Activated CD4-positive, CD25-positive, alpha-beta regulatory T cell (primary cell): ENCODE measurements around the gene FBLN1.
A peak's percentile ranks its signal among the peaks of the same experiment; 100 is the strongest.

Experiments used
- DNase-seq, 4 experiments: peaks; one replicate each; lab custom pipeline; 2025; lab: John Stamatoyannopoulos, UW

The FBLN1 gene

DNA sequence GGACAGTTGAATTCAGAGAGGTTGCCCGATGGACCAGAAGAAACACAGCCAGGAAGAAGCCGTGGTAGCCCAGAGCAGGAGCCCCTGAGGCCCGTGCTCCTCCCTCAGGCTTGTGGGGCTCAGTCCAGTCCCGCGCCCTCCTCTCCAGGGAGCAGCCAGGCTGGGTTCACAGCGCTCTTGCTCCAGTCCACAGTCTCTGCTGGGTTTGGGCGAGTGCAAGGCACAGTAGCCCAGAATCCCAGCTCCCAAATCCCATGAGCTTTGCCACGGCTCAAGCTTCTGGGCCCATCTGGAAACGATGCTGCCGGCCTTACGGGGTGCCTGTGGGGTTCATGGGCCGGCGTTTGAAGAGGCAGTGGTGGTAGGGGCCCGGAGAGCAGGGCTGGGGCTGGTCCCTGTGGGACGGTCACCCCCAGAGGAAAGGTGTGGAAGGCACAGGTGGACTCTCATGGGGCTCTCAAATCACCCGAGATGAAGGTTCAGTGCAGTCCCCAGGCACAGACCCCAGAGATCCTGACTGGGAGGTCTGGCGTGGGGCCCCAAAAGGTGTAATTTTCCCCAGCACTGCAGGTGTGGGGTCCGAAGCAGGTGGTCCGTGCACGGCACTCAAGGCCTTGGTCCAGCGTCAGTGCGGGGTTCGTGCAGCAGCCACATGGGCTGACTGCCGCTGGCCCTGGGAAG is 138.4 kb downstream of the FBLN1 start:
- no peak for DNase-seq

DNA sequence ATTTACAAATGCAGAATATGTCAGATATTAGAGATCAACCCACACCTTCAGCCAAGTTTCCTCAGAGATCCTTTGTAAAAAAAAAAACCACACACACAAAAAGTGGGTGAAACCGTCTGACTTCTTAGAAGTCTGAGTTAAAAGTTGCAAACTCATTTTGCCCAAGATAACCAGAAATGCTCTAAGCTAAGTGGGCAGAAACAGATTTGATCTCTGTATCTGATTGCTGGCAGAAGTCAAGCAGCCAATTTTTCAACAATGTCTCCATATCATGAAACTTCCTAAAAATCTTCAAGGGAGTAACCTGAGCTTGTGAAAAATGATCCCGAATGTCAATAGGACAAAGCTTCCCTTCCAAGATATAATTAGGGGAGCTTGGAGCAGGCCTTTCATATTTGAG is 140.3 kb downstream of the FBLN1 start:
- DNase-seq = no peak

DNA sequence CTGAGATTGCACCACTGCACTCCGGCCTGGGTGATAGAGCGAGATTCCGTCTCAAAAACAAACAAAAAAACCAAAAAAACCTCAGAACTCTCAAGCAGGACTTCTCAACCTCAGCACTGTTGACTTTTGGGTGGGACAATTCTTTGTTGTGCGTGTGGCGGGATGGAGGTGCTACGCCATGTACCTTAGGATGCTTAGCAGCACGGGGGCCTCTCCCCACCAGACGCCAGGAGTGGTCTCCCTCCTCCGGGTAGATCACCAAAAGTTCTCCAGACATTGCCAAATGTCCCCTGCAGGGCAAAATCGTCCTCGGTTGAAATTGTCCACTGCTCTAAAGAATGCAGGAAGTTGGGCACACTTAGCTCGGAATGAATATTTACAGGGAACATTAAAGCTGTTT is 142.0 kb downstream of the FBLN1 start:
- DNase-seq = no peak

DNA sequence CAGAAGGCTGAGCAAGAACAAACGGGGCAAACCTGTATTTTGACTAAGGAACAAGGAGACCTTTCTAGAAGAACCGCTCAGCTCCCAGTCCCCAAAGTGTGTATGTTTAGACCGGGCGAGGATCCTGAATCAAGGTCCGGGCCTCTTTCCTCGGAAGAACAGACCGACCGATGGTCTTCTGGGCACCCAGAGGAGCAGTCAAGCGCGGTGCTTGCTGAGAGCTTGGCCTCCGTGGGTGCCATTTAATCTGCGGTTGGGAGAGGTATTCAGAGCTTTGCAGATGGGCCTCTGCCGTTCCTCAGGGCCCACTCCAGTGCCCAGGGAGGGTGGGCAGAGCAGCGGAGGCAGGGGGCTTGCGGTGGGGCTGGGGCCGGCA is 142.5 kb downstream of the FBLN1 start:
- DNase-seq = no peak

DNA sequence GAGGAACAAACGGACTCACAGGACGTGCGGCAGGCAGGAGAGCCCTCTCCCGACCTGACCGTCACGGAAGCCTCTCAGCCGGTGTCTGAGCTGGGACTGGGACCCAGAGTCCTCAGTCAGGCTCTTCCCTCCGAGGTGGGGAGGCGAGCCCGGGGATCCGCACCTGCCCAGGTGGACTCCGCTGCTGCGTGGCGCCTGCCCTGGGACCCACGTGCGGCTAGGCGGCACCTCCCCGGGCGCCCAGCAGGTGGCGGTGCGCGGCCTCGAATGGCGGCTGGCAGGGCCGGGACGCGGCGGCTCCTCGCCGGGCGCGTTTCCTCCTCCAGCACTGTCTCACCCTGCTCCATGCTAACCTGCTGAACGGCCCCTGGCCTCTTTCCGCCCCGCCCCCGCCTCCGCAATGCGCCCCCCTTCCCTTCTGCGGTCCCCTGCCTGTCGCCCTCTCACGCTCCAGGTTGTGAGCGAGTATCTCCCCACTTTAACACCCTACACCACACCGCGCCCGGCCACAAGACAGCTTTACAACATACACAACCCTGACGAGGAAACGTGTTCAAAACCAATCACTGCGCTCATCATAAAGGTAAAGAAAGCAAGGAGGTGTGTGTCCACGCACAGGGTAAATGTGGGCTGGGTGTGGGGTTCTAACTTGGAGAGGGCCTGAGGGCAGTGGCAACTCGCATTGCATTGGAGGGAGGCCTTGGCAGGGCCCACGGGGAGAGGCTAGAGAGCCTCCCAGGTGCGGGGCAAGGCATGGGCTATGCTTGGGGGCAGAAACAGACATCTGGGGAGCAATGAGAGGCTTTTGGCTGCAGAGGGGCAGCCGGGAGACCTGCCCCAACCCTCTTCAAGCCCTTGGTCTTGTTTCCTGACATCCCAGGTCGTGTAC is 143.1 kb downstream of the FBLN1 start:
- DNase-seq = peak; percentile 59 to 76 (median 62)

DNA sequence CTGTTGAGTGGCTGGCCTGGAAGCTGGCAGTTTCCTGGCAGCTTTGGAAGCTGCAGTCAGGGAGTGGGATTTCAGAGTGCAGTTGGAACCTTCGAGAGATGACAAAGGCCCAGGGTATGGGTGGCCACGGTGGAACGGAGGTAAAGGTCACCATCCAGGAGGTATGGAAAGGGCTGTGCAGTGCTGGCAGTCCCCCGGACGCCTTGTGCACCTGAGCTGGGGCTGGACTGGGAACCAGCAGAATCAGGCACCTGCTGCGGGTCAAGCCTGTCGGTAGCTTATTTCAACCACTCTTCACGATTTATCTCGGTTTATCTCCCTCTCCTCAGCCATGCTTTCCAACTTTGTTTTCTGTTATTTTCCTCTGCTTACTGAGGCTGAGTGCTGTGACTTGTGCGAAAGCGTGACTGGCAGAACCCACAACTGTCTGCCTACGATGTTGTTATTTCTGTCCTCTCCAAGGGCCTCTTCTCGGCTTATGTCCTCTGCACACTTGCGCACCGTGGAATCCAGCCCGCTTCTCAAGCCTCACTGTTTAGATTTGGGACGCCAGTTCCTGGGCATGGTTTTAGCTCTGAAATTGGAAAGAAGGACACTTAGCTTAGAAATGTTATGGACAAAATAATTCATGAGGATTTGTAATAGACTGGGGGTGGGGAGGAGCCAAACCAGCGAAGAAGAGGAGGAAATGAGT is 145.0 kb downstream of the FBLN1 start:
- no peak for DNase-seq

DNA sequence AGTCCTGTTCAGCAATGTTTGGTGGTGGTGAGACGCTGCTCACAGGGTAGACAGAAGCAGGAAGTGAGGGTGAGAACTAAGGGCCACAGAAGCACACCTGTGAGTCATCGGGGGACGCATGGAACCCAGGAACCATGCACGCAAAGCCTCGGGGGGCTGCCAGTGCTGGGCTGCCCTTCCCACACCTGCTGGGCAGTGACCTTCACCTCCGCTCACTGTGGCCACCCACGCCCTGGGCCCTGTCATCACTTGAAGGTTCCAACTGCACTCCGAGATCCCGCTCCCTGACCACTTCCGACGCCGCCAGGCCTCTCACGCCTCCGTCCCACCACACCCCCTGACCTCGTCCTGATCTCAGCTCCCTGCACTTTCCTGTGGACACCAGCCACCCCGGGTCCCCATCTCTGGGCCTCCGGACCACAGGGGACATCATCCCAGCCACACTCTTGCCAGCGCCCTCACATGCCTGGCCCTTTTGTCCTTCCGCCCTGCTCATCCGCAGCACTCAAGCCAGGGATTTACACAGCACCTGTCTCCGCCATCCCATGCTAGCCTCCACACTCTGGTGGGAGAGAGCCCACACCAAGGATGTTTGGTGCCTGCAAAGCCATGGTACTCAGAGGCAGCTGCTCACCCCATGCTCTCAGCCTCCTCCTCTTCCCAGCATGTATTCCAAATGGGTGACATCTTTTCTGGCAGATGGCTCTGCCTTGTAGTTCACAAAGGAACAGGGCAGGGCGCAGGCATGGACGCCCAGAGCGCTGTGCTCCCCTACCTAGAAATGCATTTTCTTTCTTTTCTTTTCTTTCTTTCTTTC is 145.8 kb downstream of the FBLN1 start:
- DNase-seq = no peak

DNA sequence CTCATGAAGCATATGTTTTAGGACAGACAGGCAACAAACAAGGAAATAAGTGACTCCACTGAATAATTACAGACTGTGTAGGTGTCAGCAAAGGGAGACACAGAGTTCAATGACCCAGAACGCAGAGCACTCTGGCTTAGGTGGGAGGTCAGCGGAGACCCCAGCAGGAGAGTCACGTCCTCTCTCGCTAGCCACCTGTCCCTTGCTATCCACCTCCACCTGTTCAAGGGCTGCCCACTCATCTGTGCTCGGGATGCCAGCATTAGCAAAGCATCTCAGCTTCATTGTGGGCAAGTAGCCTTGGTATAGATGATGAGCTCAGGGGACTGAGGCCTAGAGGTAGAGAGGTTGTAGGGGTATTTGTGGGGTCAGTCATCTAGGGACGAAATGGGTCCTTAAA is 147.1 kb downstream of the FBLN1 start:
- DNase-seq = no peak

DNA sequence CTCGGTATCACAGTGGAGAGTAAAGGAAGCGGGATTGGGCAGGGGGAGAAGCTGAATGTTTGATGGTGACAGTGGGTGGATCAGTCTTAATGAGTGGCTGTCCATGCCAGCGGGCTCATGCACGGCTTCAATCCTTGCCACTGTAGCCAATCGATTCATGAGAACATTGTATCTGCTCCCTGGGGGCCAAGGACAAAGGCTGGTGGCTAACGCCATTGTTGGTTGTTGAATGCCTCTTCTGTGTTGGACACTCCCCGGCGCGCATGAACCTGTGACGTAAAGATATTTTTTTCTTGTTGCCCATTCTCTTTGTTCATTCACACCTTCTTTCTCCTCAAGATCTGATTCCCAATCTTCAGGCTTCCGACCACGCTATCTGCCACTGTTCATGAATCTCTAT is 148.0 kb downstream of the FBLN1 start:
- DNase-seq = no peak
